GM18868 (cell line): ENCODE measurements around the gene RALGAPA2.
A peak's percentile ranks its signal among the peaks of the same experiment; 100 is the strongest.

Experiments
- ATAC-seq: cut with Tn5 transposase; IDR thresholded peaks from one replicate; pipeline ENCODE4 v1.9.1; 2021; ENCODE audit warnings: mild to moderate bottlenecking, moderate library complexity; ENCODE audit not compliant: unreplicated experiment

RALGAPA2 gene

DNA sequence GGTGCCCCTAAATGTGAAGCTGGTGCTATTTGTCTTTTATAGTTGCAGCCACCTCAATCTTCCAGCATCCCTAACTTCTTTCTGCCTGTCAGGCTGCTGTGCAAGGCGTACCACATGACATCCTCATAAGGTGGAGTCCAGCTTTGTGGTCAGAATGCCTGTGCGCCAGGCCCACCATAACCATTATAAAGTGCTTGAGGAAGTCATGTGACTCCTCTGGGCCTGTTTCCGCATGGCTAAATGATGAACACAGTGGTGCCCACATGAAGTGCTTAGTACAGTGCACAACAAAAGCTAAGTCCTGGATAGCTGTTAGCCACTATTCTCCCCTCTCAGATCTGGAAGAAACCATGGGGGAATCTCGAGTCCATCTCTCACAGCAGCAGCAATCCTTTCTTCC lies 268.9 kb downstream of the RALGAPA2 start:
- no peak for ATAC-seq

GRCh38 chr20:20442466-20442865 lies 270.0 kb downstream of the RALGAPA2 start:
- ATAC-seq, result no peak

DNA sequence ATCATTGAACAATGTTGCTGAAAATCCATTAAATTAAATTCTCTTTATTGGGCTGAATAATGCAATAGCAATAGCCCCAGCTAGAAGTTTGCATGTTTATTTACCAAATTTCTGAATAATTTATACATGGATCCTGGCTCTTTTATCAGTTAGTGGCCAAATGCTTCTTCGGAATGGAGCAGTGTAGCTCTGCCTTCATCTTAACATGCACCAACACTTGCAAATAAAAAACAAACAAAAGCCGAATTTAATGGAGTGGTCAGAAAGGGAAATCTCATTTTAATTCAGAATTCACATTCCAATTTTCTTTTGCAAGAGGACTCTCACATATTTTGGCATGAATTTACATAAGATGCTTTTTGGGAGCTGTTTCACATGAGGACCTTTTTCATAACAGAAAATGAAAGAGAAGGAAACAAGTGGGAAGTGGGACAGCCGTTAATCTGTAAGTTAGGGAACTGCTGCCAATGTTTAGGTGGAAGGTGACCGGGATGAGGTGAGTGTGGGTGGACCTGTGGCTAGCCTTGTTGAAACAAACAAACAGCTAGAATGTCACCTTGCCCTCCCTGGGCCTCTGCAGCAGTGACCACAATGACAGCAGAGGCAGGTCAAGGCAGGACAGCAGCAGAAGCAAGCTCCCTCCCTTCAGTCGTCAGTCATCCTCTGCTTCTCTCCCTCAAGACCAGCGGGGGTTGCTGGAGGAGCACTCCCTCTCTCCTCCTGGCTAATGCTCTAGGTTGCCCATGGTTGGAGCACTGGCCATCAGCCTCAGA lies 271.4 kb downstream of the RALGAPA2 start:
- ATAC-seq, result no peak

- no peak for ATAC-seq
Measured at GRCh38 chr20:20440481-20440880, 272.0 kb downstream of the RALGAPA2 start.

- no peak for ATAC-seq
Measured at GRCh38 chr20:20439602-20440190, 272.7 kb downstream of the RALGAPA2 start.

GRCh38 chr20:20437314-20437713 lies 275.1 kb downstream of the RALGAPA2 start:
- no peak for ATAC-seq

- ATAC-seq, result no peak
Measured at GRCh38 chr20:20436689-20437088, 275.8 kb downstream of the RALGAPA2 start.

DNA sequence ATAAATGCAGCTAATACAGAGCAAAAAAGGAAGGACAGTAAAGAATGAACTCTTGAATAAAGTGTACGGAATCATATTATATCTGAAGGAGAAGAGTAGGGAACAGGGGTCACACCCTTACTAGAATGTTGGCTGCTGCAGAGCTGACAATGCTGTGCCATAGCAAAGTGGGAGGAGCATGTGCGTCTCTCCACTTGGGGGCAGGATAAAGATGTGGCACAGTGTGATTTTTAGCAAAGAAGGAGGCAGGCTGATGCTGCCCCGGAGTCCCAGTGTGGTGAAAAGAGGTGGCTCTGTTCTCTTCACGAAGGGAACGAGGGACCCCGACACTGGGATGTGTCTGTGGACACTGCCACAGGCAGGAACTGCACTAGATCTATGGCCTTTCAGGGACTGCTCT lies 277.0 kb downstream of the RALGAPA2 start:
- ATAC-seq, result no peak

DNA sequence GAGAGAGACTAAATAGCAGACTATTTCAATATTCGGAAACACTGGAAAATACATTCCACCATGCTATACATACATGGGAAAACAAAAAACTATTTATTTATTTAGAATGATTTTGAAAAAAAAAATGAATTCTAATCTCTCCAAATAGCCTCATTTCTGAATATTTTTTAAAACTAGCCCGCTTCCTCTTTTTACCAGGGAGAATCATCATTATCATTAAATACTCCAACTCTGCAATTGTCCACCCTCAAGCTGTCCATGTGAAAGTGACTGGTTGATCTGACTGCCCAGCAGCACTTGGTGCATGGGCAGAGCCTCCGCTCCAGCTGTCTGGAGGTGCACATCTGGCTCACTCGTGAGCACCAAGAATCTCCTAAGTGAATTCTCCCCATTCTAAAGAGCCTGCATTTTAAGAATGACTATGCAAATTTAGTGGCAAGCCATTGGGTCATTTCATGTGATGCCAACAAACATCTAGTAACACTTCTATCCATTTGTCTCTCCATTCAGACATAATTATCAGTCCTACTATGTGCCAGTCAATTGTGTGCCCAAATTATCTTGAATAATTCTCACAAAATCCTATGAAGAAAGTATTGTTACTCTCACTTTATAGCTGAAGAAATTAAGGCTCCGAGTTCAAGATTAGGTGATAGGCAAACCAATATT lies 279.7 kb downstream of the RALGAPA2 start:
- no peak for ATAC-seq

DNA sequence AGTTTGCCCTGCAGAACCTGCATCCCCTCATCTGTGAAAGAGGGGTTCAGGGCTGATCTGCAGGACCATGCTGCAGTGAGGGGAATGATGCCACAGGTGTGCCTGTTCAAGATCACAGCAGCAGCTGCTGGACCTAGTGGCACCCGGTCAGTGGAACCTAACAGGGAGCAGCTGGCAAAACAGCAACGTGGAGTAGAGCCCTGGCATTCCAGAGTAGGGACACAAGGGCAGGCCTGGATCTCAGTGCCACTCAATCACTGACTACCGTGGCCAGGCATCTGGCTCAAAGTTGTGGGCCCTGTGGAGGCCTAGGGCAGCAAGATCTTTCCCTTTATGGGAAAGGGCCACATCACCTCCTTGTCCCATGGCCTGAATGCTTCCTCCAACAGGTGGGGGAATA lies 282.4 kb downstream of the RALGAPA2 start:
- no peak for ATAC-seq

GRCh38 chr20:20428067-20428466 lies 284.4 kb downstream of the RALGAPA2 start:
- ATAC-seq, result no peak

DNA sequence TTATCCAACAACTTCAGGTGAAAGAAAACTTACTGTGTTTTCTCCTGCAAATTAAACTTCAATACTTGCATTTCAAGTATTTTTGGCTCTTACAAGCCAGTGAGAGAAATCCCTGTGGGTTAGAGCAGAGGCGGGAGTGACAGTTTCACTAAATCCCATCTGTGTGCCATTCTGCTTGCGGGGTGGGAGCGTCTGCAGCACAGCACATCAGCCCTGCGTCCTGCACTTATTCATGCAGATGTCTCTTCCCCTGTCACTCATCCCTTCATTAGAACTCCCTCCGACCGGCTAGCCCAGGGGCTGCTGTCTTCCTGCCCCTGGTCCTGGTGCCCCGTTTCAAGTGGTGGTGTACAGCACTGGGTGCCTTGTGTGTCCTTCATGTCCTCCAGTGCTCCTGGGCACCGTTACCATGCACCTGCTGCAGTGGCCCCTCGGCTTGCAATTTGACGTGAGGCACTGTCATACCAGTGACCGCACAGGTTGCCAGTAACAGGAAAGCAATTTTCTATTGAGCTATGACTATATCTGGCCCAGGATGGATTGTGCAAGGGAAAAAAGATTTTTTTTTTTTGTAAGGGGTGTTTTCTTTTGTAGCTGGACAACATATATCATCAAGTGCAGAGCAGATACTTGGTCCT lies 285.1 kb downstream of the RALGAPA2 start:
- no peak for ATAC-seq

DNA sequence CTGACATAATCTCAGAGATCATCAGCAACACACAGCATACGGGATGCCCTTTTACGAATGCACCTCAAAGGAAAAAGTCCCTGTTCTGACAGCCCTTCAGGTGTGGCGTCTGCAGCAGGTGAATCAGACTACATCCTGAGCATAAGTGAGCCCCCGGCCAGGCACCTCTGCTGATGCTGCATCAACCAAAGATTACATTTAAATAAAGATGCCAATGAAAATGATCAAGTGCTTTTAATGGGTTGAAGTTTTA lies 285.9 kb downstream of the RALGAPA2 start:
- ATAC-seq, result no peak

GRCh38 chr20:20425823-20426654 lies 286.4 kb downstream of the RALGAPA2 start:
- ATAC-seq, result peak; percentile 68

DNA sequence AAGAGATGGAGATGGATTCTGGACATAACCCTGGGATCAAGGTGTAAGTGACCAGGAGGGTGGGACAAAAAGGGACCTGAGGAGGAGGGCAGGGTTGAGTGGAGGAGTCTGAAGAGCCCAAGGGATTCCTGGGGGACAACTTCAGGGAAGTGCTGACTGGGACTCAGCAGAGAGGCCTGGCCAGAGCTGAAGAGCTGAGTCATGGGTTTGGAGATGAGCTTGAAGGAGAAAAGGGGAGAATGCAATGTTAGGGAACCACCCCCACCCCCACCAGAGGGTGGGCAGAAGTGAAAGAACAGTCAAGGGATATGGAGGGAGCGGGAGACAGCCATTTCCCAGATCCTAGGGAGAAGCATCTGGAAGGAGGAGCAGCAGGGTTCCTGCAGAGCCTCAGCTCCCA lies 289.3 kb downstream of the RALGAPA2 start:
- no peak for ATAC-seq

GRCh38 chr20:20417876-20418676 lies 294.4 kb downstream of the RALGAPA2 start:
- no peak for ATAC-seq

- ATAC-seq, result no peak
Measured at GRCh38 chr20:20415321-20415720, 297.1 kb downstream of the RALGAPA2 start.

DNA sequence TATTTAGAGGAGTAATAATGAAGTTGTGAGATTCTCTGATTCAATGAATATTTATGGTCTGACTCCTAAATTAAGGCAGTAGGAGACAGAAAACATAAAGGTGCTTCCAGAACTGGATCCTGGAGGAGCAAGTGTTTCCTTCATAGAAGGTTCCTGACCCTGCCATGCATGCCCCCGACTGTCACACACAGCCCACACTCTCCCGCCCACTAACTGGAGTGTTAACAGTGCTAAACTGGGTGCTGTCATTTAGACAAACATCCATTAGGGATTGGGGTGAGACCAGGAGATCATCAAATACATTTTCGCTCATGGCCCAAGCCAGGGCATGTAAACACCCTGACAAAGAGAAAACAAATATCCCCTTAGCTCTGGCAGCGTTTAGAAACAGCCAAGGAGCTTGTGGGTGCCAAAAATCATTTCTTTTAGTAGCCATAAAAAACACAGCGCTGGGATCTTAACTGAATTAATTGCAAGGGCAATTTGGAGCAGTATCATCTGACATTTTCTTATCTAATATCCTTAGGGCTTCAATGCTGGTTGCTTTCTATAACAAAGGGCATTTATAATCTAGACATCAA lies 297.7 kb downstream of the RALGAPA2 start:
- no peak for ATAC-seq

- ATAC-seq, result no peak
Measured at GRCh38 chr20:20413810-20414281, 298.6 kb downstream of the RALGAPA2 start.

DNA sequence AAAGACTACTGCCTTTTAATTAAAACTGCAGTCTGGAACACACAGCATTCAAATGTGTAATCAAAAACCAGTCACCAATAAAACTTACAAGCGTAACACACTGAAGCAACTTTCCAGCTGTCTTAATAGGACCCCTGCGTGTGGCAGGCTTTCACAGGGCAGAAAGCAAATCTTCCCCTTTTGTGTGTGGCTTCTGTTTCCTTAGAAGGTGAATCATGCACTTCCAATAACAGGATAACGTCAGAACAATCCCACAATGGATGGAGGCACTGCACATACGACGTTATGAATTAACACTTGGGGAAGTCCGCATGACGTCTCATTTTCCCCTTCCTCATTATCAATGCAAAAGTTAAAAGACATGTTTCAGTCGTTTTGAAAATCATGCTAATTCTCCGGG lies 299.7 kb downstream of the RALGAPA2 start:
- no peak for ATAC-seq
